Measurements from ENCODE around the gene MLST8. TPM values are rescaled to one million over a fixed set of nuclear protein-coding genes. Genes with fewer than 3 reads are reported as not detected.

The MLST8 gene
- total RNA-seq, 3 donors from 2014 or later = 25.5 to 30.9 (median 29.8) TPM

DNA sequence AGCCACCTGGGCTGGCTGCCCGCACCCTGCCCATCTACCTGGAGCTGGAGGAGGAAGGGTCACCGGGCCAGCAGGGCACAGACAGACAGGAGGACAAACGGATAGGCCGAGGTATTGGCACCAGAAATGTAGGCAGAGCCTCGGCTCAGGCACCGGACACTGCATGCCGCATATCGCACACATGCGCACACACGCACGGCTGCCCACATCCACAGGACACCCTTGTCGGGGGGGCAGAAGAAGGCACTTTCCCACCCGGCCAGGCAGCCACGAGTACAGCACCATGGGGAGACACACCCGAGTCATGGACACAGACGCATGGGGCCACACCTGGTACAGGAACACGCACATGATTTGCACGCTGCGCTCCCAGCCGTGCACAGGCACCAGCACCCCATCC, 23.3 kb upstream of the MLST8 start:
- Histone ChIP-seq H3K4me1 (ENCODE audit: low read depth) (no peaks in the 10 kb centered on the region), H3K4me3 (no peak overlapping the region), H3K9me3 (no peaks in the 10 kb centered on the region), H3K36me3 (ENCODE audit: low read depth) (no peaks in the 10 kb centered on the region)
- ATAC-seq = no peak
- DNase-seq = no peak
- TF ChIP-seq, protein P1, sequence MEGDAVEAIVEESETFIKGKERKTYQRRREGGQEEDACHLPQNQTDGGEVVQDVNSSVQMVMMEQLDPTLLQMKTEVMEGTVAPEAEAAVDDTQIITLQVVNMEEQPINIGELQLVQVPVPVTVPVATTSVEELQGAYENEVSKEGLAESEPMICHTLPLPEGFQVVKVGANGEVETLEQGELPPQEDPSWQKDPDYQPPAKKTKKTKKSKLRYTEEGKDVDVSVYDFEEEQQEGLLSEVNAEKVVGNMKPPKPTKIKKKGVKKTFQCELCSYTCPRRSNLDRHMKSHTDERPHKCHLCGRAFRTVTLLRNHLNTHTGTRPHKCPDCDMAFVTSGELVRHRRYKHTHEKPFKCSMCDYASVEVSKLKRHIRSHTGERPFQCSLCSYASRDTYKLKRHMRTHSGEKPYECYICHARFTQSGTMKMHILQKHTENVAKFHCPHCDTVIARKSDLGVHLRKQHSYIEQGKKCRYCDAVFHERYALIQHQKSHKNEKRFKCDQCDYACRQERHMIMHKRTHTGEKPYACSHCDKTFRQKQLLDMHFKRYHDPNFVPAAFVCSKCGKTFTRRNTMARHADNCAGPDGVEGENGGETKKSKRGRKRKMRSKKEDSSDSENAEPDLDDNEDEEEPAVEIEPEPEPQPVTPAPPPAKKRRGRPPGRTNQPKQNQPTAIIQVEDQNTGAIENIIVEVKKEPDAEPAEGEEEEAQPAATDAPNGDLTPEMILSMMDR (IDR thresholded peaks at IDR 0.05) = no peak
- intact Hi-C loops (cut with DNase I, micrococcal nuclease) = no loop called here

DNA sequence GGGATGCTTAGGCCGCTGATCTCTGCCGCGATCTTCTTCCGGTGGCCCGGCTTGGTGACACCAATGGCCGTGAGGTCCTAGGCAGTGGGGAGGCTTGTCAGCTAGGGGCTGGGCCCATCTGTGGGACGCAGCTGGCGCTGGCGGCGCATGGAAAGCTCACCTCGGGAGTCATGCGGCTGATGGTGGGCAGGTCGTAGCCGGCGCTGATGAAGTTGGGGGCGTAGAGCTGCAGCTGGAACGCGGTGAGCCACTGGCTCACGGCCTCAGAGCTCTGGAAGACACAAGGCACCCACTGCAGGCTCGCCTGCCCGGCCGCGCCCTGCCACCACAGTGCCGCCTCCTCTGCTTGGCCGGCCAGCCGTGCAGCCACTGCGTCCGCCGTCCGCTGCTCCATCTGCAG, 21.6 kb upstream of the MLST8 start:
- no peak for DNase-seq
- TF ChIP-seq, protein P1 (IDR thresholded peaks at IDR 0.05) = no peak

DNA sequence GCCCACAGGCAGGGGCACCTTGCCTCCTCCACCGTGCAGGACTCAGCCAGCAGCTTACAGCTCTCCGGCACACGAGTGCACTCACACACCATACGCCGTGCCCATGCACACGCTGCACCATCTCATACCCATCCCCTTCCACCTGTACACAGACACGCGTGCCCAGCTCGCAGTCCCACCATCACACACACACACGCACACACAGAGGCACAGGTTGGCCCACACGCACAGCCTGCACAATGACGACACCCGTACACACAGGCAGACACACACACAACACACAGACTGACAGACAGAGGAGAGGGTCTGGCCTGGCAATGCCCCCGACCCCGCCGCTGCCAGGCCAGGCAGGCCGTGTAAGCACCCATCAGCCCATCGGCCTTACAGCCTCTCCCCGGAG, 20.9 kb upstream of the MLST8 start:
- ATAC-seq (no peak), DNase-seq (no peak)
- TF ChIP-seq, protein P1 (IDR thresholded peaks at IDR 0.05) = no peak
- H3K4me1 ChIP-seq (ENCODE audit: low read depth) = no peaks in the 10 kb centered on the region
- no peaks in the 10 kb centered on the region for H3K9me3 ChIP-seq
- H3K36me3 ChIP-seq (ENCODE audit: low read depth) = no peaks in the 10 kb centered on the region
- H3K4me3 ChIP-seq = no peak overlapping the region
- intact Hi-C loops (cut with DNase I, micrococcal nuclease) = no loop called here

More for the DNA sequence above, 21.6 kb upstream of the MLST8 start:
- intact Hi-C loops (cut with DNase I, micrococcal nuclease) = no loop called here
- H3K9me3 ChIP-seq = no peaks in the 10 kb centered on the region
- no peak overlapping the region for H3K4me3 ChIP-seq
- H3K4me1 ChIP-seq (ENCODE audit: low read depth) = no peaks in the 10 kb centered on the region
- no peaks in the 10 kb centered on the region for H3K36me3 ChIP-seq (ENCODE audit: low read depth)
- ATAC-seq = no peak

DNA sequence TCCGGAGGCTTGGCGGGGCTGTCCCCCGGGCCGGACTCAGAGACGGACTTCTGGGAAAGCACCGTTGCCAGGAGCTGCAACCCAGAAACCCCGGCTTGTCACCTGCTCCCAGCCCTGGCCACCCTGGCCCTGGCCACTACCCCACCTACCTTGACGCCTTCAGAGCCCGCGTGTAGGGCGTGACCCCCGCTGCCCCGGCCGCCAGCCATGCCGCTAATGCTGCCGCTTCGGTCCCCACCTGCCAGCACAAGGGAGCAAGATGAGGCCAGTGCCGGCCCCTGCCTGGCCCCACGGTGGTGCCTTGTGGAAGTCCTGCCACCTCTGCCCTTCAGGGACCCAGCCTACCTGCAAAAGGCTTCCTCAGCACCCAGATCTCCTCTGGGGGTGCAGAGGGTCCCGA, 20.3 kb upstream of the MLST8 start:
- intact Hi-C loops (cut with DNase I, micrococcal nuclease) = no loop called here
- Histone ChIP-seq H3K4me3 (no peak overlapping the region), H3K9me3 (no peaks in the 10 kb centered on the region), H3K4me1 (ENCODE audit: low read depth) (no peaks in the 10 kb centered on the region), H3K36me3 (ENCODE audit: low read depth) (no peaks in the 10 kb centered on the region)
- ATAC-seq (peak; percentile 6), DNase-seq (no peak)
- TF ChIP-seq, protein P1 (IDR thresholded peaks at IDR 0.05) = no peak

DNA sequence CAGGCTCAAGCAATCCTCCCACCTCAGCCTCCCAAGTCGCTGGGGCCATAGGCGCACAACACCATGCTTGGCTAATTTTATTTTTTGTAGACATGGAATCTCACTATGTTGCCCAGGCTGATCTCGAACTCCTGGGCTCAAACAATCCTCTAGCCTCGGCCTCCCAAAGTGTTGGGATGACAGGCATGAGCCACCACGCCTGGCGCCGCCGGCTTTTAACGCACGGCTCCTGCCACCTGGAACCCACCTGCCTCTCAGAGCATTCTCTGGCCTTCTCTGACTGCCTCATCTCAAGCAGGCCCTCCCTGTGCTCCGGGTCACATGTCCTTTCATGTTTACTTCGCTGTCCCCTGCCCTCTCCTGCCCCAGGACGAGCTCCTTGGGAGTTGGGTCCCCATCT, 19.2 kb upstream of the MLST8 start:
- ATAC-seq (no peak), DNase-seq (no peak)
- TF ChIP-seq, protein P1 (IDR thresholded peaks at IDR 0.05) = no peak
- Histone ChIP-seq H3K4me3 (no peak overlapping the region), H3K36me3 (ENCODE audit: low read depth) (no peaks in the 10 kb centered on the region), H3K4me1 (ENCODE audit: low read depth) (no peaks in the 10 kb centered on the region), H3K9me3 (no peaks in the 10 kb centered on the region)
- intact Hi-C loops (cut with DNase I, micrococcal nuclease) = no loop called here

DNA sequence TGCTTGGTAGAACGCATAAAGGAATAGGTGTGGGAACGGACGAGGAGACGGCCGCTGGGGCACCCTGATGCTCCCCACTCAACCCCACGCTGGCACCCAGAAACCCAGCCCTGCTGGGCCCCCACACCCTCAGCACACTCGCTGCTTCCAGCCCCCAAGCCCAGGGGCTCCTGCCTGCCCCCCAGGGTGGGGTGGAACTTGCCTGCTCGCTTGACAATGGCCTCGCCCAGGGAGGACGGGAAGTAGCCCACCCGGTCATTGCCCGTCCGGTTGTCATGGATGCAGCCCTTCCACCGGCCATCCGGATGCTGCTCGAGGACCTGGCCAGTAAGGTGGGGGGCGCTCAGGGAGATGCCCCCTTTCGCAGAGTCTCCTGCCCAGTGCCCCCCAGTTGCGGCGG, 18.7 kb upstream of the MLST8 start:
- no peaks in the 10 kb centered on the region for H3K9me3 ChIP-seq
- no peaks in the 10 kb centered on the region for H3K4me1 ChIP-seq (ENCODE audit: low read depth)
- no peak overlapping the region for H3K4me3 ChIP-seq
- intact Hi-C loops (cut with DNase I, micrococcal nuclease) = no loop called here
- TF ChIP-seq, protein P1 (IDR thresholded peaks at IDR 0.05) = no peak
- H3K36me3 ChIP-seq (ENCODE audit: low read depth) = no peaks in the 10 kb centered on the region
- DNase-seq (no peak), ATAC-seq (no peak)

Data from mucosa of descending colon (tissue), 3 donors.